ENCODE data around the gene IL1B. TPM values are rescaled to one million over a fixed set of nuclear protein-coding genes. Genes with fewer than 3 reads are reported as not detected.

Gene IL1B
- total and polyA plus RNA-seq, 4 donors, result 1.5 to 3.3 (median 1.7) TPM

GRCh38 chr2:112811841-112812306 is 24.7 kb downstream of the IL1B start:
- Histone ChIP-seq H3K9me3 (ENCODE audit: control insufficient read depth, insufficient read depth, low read length) (no peaks in the 10 kb centered on the region), H3K4me3 (ENCODE audit: low read depth, low read length) (no peak overlapping the region), H3K27ac (ENCODE audit: low read depth, low read length) (no peak overlapping the region), H3K27me3 (ENCODE audit: control insufficient read depth, insufficient read depth, low read length) (no peaks in the 10 kb centered on the region), H3K4me1 (ENCODE audit: control insufficient read depth, insufficient read depth, low read length) (peaks cover 6% of the 10 kb centered on the region), H3K36me3 (ENCODE audit: control insufficient read depth, insufficient read depth, low read length) (no peaks in the 10 kb centered on the region)
- 83% methylated on average over 4 of the region's 7 CpGs for WGBS (ENCODE audit: insufficient coverage)
- no peak for DNase-seq (ENCODE audit: low read depth in 4 of 6, low spot score in 6 of 6)

- Histone ChIP-seq H3K27ac (ENCODE audit: low read depth, low read length) (no peak overlapping the region), H3K9me3 (ENCODE audit: control insufficient read depth, insufficient read depth, low read length) (no peaks in the 10 kb centered on the region), H3K4me3 (ENCODE audit: low read depth, low read length) (no peak overlapping the region), H3K27me3 (ENCODE audit: control insufficient read depth, insufficient read depth, low read length) (no peaks in the 10 kb centered on the region), H3K4me1 (ENCODE audit: control insufficient read depth, insufficient read depth, low read length) (peaks cover 6% of the 10 kb centered on the region), H3K36me3 (ENCODE audit: control insufficient read depth, insufficient read depth, low read length) (no peaks in the 10 kb centered on the region)
- WGBS (ENCODE audit: insufficient coverage), result 91% methylated on average over 3 of the region's 3 CpGs
- DNase-seq (ENCODE audit: low read depth in 4 of 6, low spot score in 6 of 6), result no peak
Observed at GRCh38 chr2:112811276-112811831, 25.2 kb downstream of the IL1B start.

DNA sequence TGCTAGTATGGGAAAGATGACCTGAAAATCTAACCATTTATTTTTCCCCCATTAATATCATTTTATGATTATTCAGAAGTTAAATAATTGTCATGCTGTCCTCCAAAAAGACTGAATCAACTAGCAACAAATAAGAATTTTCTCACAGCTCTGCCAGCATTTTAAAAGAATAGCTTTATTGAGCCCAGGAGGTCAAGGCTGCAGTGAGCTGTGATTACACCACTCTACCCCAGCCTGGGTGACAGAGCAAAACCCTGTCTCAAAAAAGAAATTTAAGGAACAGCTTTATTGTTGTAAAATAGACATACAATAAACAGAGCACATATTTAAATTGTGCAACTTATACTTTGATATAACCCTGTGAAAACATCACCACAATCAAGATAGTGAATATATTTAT is 27.5 kb downstream of the IL1B start:
- Histone ChIP-seq H3K36me3 (ENCODE audit: control insufficient read depth, insufficient read depth, low read length) (no peaks in the 10 kb centered on the region), H3K4me3 (ENCODE audit: low read depth, low read length) (no peak overlapping the region), H3K27me3 (ENCODE audit: control insufficient read depth, insufficient read depth, low read length) (no peaks in the 10 kb centered on the region), H3K4me1 (ENCODE audit: control insufficient read depth, insufficient read depth, low read length) (peaks cover 6% of the 10 kb centered on the region), H3K27ac (ENCODE audit: low read depth, low read length) (no peak overlapping the region), H3K9me3 (ENCODE audit: control insufficient read depth, insufficient read depth, low read length) (no peaks in the 10 kb centered on the region)
- no peak for DNase-seq (ENCODE audit: low read depth in 4 of 6, low spot score in 6 of 6)

GRCh38 chr2:112807233-112807807 is 29.3 kb downstream of the IL1B start:
- Histone ChIP-seq H3K27ac (ENCODE audit: low read depth, low read length) (no peak overlapping the region), H3K36me3 (ENCODE audit: control insufficient read depth, insufficient read depth, low read length) (no peaks in the 10 kb centered on the region), H3K4me3 (ENCODE audit: low read depth, low read length) (no peak overlapping the region), H3K9me3 (ENCODE audit: control insufficient read depth, insufficient read depth, low read length) (no peaks in the 10 kb centered on the region), H3K27me3 (ENCODE audit: control insufficient read depth, insufficient read depth, low read length) (no peaks in the 10 kb centered on the region), H3K4me1 (ENCODE audit: control insufficient read depth, insufficient read depth, low read length) (peaks cover 6% of the 10 kb centered on the region)
- WGBS (ENCODE audit: insufficient coverage), result 100% methylated on average over 3 of the region's 3 CpGs
- no peak for DNase-seq (ENCODE audit: low read depth in 4 of 6, low spot score in 6 of 6)

DNA sequence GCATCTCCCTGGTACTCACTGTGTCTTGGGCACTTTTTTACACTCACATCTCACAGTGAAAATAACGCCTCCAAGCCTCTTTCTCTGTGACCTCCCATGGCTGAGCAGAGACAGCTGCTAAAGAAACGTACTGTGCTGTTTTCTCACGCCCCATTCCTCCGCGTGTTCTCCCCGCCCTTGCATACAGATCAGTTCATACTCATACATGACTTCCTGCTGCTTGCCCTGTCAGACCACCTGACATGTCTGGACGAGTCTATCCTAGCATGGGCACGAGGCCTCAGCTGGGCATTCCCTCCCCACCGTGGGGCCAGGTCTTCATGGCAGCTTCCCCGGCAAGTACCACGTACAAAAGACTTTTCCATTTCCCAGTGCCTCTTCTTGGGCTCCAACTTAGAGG is 31.0 kb downstream of the IL1B start:
- H3K4me3 ChIP-seq (ENCODE audit: low read depth, low read length), result no peak overlapping the region
- H3K9me3 ChIP-seq (ENCODE audit: control insufficient read depth, insufficient read depth, low read length), result no peaks in the 10 kb centered on the region
- no peaks in the 10 kb centered on the region for H3K4me1 ChIP-seq (ENCODE audit: control insufficient read depth, insufficient read depth, low read length)
- no peaks in the 10 kb centered on the region for H3K27me3 ChIP-seq (ENCODE audit: control insufficient read depth, insufficient read depth, low read length)
- WGBS (ENCODE audit: insufficient coverage), result 63% methylated on average over 9 of the region's 11 CpGs
- DNase-seq (ENCODE audit: low read depth in 4 of 6, low spot score in 6 of 6), result no peak
- H3K27ac ChIP-seq (ENCODE audit: low read depth, low read length), result no peak overlapping the region
- no peaks in the 10 kb centered on the region for H3K36me3 ChIP-seq (ENCODE audit: control insufficient read depth, insufficient read depth, low read length)

DNA sequence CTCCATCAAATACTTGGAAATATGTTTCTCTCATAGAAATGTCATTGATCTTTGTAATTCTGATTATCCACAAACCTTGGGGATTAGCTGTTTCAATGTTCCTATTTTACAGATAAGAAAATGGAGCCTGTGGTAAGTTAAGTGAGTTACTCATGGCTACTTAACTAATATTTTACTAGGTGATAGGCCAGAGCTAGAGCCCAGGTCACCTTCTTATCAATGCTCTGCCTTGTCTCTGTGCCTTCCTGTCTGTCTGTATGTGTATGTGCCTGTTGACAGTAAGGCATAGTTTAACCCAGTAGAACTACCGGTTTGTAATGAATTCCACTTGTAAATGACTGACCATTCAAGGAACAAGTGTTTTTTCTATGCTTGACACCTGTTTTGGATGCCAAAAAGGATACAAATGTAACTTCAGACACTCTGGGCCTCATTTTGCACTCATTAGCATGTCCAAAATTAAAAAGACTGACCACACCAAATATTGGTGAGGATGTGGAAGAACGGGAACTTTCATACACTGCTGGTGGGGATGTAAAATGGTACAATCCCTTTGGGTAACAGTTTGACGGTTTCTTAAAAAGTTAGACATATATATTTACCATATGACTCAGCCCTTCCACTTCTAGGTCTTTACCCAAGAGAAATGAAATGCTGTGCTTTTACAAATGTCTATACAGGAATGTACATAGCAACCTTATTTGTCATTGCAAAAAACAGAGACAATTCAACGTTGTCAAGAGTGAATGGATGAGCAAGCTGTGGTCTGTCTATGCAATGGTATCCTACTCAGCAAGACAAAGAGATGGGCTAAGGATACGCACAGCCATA is 32.7 kb downstream of the IL1B start:
- Histone ChIP-seq H3K27ac (ENCODE audit: low read depth, low read length) (no peak overlapping the region), H3K9me3 (ENCODE audit: control insufficient read depth, insufficient read depth, low read length) (no peaks in the 10 kb centered on the region), H3K4me1 (ENCODE audit: control insufficient read depth, insufficient read depth, low read length) (no peaks in the 10 kb centered on the region), H3K36me3 (ENCODE audit: control insufficient read depth, insufficient read depth, low read length) (no peaks in the 10 kb centered on the region), H3K4me3 (ENCODE audit: low read depth, low read length) (no peak overlapping the region), H3K27me3 (ENCODE audit: control insufficient read depth, insufficient read depth, low read length) (no peaks in the 10 kb centered on the region)
- WGBS (ENCODE audit: insufficient coverage), result 40% methylated on average over 1 of the region's 5 CpGs
- no peak for DNase-seq (ENCODE audit: low read depth in 4 of 6, low spot score in 6 of 6)

DNA sequence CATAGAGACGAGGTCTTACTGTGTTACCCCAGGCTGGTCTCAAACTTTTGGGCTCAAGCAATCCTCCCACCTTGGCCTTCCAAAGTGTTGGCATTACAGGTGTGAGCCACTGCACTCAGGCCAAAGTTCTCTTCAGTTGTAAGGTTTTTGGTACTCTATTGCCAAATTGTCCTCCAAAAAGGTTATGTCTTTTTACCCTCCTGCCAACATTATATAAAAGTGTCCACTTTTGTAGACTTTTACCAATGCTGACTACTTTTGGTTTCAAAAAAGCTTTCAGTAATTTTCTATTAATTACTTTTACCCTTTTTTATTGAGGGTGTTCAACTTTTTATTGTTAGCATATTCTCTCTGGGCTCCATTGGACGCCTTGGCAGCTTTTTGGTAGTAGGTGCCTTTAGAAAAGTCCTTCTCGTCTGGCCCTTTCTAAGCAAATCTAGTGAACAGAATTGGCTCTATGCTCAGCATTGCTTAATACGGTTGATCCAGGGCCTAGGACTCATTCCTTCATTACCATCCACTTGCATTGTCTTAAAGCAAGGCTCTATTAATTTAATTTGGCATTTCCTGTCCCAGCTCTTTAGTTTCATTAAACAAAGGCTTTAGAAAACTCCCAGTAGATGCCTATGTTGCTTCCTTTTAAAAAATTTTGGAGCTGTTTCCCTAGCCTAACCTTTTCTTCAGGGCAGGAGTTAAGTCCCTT is 35.5 kb downstream of the IL1B start:
- no peak overlapping the region for H3K4me3 ChIP-seq (ENCODE audit: low read depth, low read length)
- H3K27ac ChIP-seq (ENCODE audit: low read depth, low read length), result no peak overlapping the region
- H3K27me3 ChIP-seq (ENCODE audit: control insufficient read depth, insufficient read depth, low read length), result no peaks in the 10 kb centered on the region
- DNase-seq (ENCODE audit: low read depth in 4 of 6, low spot score in 6 of 6), result no peak
- no peaks in the 10 kb centered on the region for H3K4me1 ChIP-seq (ENCODE audit: control insufficient read depth, insufficient read depth, low read length)
- WGBS (ENCODE audit: insufficient coverage), result 73% methylated on average over 1 of the region's 4 CpGs
- no peaks in the 10 kb centered on the region for H3K36me3 ChIP-seq (ENCODE audit: control insufficient read depth, insufficient read depth, low read length)
- H3K9me3 ChIP-seq (ENCODE audit: control insufficient read depth, insufficient read depth, low read length), result no peaks in the 10 kb centered on the region

GRCh38 chr2:112798979-112799975 is 37.3 kb downstream of the IL1B start:
- no peak for DNase-seq (ENCODE audit: low read depth in 4 of 6, low spot score in 6 of 6)
- Histone ChIP-seq H3K36me3 (ENCODE audit: control insufficient read depth, insufficient read depth, low read length) (no peaks in the 10 kb centered on the region), H3K9me3 (ENCODE audit: control insufficient read depth, insufficient read depth, low read length) (no peaks in the 10 kb centered on the region), H3K27ac (ENCODE audit: low read depth, low read length) (no peak overlapping the region), H3K4me3 (ENCODE audit: low read depth, low read length) (no peak overlapping the region), H3K27me3 (ENCODE audit: control insufficient read depth, insufficient read depth, low read length) (no peaks in the 10 kb centered on the region), H3K4me1 (ENCODE audit: control insufficient read depth, insufficient read depth, low read length) (no peaks in the 10 kb centered on the region)
- WGBS (ENCODE audit: insufficient coverage), result 93% methylated on average over 7 of the region's 8 CpGs

DNA sequence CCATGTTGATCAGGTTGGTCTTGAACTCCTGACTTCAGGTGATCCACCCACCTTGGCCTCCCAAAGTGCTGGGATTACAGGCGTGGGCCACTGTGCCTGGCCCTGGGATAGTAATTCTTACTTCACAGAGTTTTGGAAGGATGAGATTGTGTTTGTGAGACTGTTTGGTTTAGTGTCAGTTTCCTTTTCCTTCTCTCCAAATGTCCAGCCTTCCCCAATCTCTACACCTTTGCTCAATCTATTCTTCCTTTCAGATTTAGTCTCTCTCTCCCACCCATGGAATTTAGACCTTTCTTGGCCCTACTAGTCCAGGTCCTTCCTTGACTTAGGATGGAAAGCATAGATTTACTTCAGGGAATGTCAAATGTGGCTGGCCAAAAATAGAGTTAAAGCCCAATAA is 40.1 kb downstream of the IL1B start:
- no peak for DNase-seq (ENCODE audit: low read depth in 4 of 6, low spot score in 6 of 6)
- WGBS (ENCODE audit: insufficient coverage), result no CpG with 5 or more reads among the region's 1 CpG
- H3K27ac ChIP-seq (ENCODE audit: low read depth, low read length), result no peak overlapping the region
- H3K9me3 ChIP-seq (ENCODE audit: control insufficient read depth, insufficient read depth, low read length), result no peaks in the 10 kb centered on the region
- no peak overlapping the region for H3K4me3 ChIP-seq (ENCODE audit: low read depth, low read length)
- H3K4me1 ChIP-seq (ENCODE audit: control insufficient read depth, insufficient read depth, low read length), result no peaks in the 10 kb centered on the region
- no peaks in the 10 kb centered on the region for H3K27me3 ChIP-seq (ENCODE audit: control insufficient read depth, insufficient read depth, low read length)
- H3K36me3 ChIP-seq (ENCODE audit: control insufficient read depth, insufficient read depth, low read length), result no peaks in the 10 kb centered on the region

Measured in spinal cord (tissue), 10 donors.